ENCODE data around the gene CARD18. TPM values are rescaled to one million over a fixed set of nuclear protein-coding genes. Genes with fewer than 3 reads are reported as not detected.
A peak's percentile ranks its signal among the peaks of the same experiment; 100 is the strongest.

Gene CARD18
- not detected for total RNA-seq

- Histone ChIP-seq H3K27me3 (no peaks in the 10 kb centered on the region), H3K4me1 (peaks cover 0 to under 1% (median 0%) of the 10 kb centered on the region in 4 donors), H3K36me3 (no peaks in the 10 kb centered on the region), H3K27ac (no peak within 1 kb of the TSS), H3K9me3 (no peaks in the 10 kb centered on the region), H3K4me3 (no peak within 1 kb of the TSS)
- intact Hi-C loops (cut with DNase I; ENCODE audit: low total_unique reads) (no loop called here), in situ Hi-C loops (cut with MboI; ENCODE audit: low pct_ligation_motif_present in 1 of 4, low pct_unique_long_range_greater_than_20kb in 1 of 4, low sequenced_read_pairs in 3 of 4) (no loop called here)
- no peak for DNase-seq
- WGBS, 2 donors (ENCODE audit: low coverage in 1 of 2): 68 to 76% methylated on average over 2 of the region's 2 CpGs
- TF ChIP-seq POLR2A (IDR thresholded peaks at IDR 0.05): no peak
- no peak for TF ChIP-seq CTCF (IDR thresholded peaks at IDR 0.05)
- TF ChIP-seq EP300 (IDR thresholded peaks at IDR 0.05; ENCODE audit: low read depth): no peak
- TF ChIP-seq POLR2AphosphoS5 (IDR thresholded peaks at IDR 0.05): no peak
Measured at GRCh38 chr11:105139669-105140068, at the start of gene CARD18. CARD18 (minus strand) TSS chr11:105139769; CDS start chr11:105139726, 43 bp downstream.

GRCh38 chr11:105183987-105184386 lies 44.4 kb upstream of the CARD18 start:
- Histone ChIP-seq H3K9me3 (no peaks in the 10 kb centered on the region), H3K27ac (no peak overlapping the region), H3K27me3 (no peaks in the 10 kb centered on the region), H3K4me1 (no peaks in the 10 kb centered on the region), H3K36me3 (no peaks in the 10 kb centered on the region), H3K4me3 (no peak overlapping the region)
- no peak for DNase-seq
- intact Hi-C loops (cut with DNase I; ENCODE audit: low total_unique reads) (no loop called here), in situ Hi-C loops (cut with MboI; ENCODE audit: low pct_ligation_motif_present in 1 of 4, low pct_unique_long_range_greater_than_20kb in 1 of 4, low sequenced_read_pairs in 3 of 4) (no loop called here)
- 30 to 46% methylated on average over 1 of the region's 1 CpG for WGBS, 2 donors (ENCODE audit: low coverage in 1 of 2)
- TF ChIP-seq EP300 (IDR thresholded peaks at IDR 0.05; ENCODE audit: low read depth) (no peak), POLR2AphosphoS5 (IDR thresholded peaks at IDR 0.05) (no peak)

- in situ Hi-C loops (cut with MboI; ENCODE audit: low pct_ligation_motif_present in 1 of 4, low pct_unique_long_range_greater_than_20kb in 1 of 4, low sequenced_read_pairs in 3 of 4): no loop called here
- Histone ChIP-seq H3K36me3 (no peaks in the 10 kb centered on the region), H3K27ac (no peak overlapping the region), H3K27me3 (no peaks in the 10 kb centered on the region), H3K9me3 (no peaks in the 10 kb centered on the region), H3K4me1 (no peaks in the 10 kb centered on the region), H3K4me3 (no peak overlapping the region)
- WGBS, 2 donors (ENCODE audit: low coverage in 1 of 2): 57 to 70% methylated on average over 3 of the region's 3 CpGs
- no peak for TF ChIP-seq EP300 (IDR thresholded peaks at IDR 0.05; ENCODE audit: low read depth)
- no peak for TF ChIP-seq CTCF (IDR thresholded peaks at IDR 0.05)
- no peak for TF ChIP-seq POLR2AphosphoS5 (IDR thresholded peaks at IDR 0.05)
- TF ChIP-seq POLR2A (IDR thresholded peaks at IDR 0.05): no peak
- no peak for DNase-seq
- intact Hi-C loops (cut with DNase I; ENCODE audit: low total_unique reads): no loop called here
Measured at GRCh38 chr11:105183426-105183825, 43.9 kb upstream of the CARD18 start.

GRCh38 chr11:105181521-105181920 lies 42.0 kb upstream of the CARD18 start:
- peak overlapping the region in 1 of 4 donors; percentile 42 for H3K27ac ChIP-seq
- H3K4me1 ChIP-seq: no peaks in the 10 kb centered on the region
- no peaks in the 10 kb centered on the region for H3K36me3 ChIP-seq
- in situ Hi-C loops (cut with MboI; ENCODE audit: low pct_ligation_motif_present in 1 of 4, low pct_unique_long_range_greater_than_20kb in 1 of 4, low sequenced_read_pairs in 3 of 4): no loop called here
- intact Hi-C loops (cut with DNase I; ENCODE audit: low total_unique reads): no loop called here
- TF ChIP-seq EP300 (IDR thresholded peaks at IDR 0.05; ENCODE audit: low read depth) (no peak), CTCF (IDR thresholded peaks at IDR 0.05) (no peak), POLR2A (IDR thresholded peaks at IDR 0.05) (no peak), POLR2AphosphoS5 (IDR thresholded peaks at IDR 0.05) (no peak)
- no peak overlapping the region for H3K4me3 ChIP-seq
- H3K27me3 ChIP-seq: no peaks in the 10 kb centered on the region
- WGBS, 2 donors (ENCODE audit: low coverage in 1 of 2): 68 to 89% methylated on average over 1 of the region's 1 CpG
- H3K9me3 ChIP-seq: no peaks in the 10 kb centered on the region
- DNase-seq: no peak

GRCh38 chr11:105181100-105181499 lies 41.5 kb upstream of the CARD18 start:
- Histone ChIP-seq H3K4me3 (no peak overlapping the region), H3K4me1 (no peaks in the 10 kb centered on the region), H3K36me3 (no peaks in the 10 kb centered on the region), H3K27ac (peak overlapping the region in 1 of 4 donors; percentile 42), H3K27me3 (no peaks in the 10 kb centered on the region), H3K9me3 (no peaks in the 10 kb centered on the region)
- intact Hi-C loops (cut with DNase I; ENCODE audit: low total_unique reads): no loop called here
- DNase-seq: no peak
- WGBS, 2 donors (ENCODE audit: low coverage in 1 of 2): 25 to 27% methylated on average over 2 of the region's 2 CpGs
- no peak for TF ChIP-seq EP300 (IDR thresholded peaks at IDR 0.05; ENCODE audit: low read depth)
- no peak for TF ChIP-seq POLR2AphosphoS5 (IDR thresholded peaks at IDR 0.05)
- no peak for TF ChIP-seq POLR2A (IDR thresholded peaks at IDR 0.05)
- no peak for TF ChIP-seq CTCF (IDR thresholded peaks at IDR 0.05)
- in situ Hi-C loops (cut with MboI; ENCODE audit: low pct_ligation_motif_present in 1 of 4, low pct_unique_long_range_greater_than_20kb in 1 of 4, low sequenced_read_pairs in 3 of 4): no loop called here
